ENCODE data around the gene CDC42BPG.

The CDC42BPG gene

GRCh38 chr11:64844330-64845128 is at the start of gene CDC42BPG:
TSS of gene CDC42BPG (minus strand) at chr11:64844653. CDS start at chr11:64844569, 84 bp downstream.
- no peak within 1 kb of the TSS for H3K4me3 ChIP-seq (ENCODE audit: low read depth, low read length)
- peak; percentile 46 for TF ChIP-seq CTCF (IDR thresholded peaks at IDR 0.05; ENCODE audit: low read depth, low read length)

GRCh38 chr11:64893194-64894069 is 49.0 kb upstream of the CDC42BPG start:
- no peak for TF ChIP-seq CTCF (IDR thresholded peaks at IDR 0.05; ENCODE audit: low read depth, low read length)
- no peak overlapping the region for H3K4me3 ChIP-seq (ENCODE audit: low read depth, low read length)

- no peak overlapping the region for H3K4me3 ChIP-seq (ENCODE audit: low read depth, low read length)
- TF ChIP-seq CTCF (IDR thresholded peaks at IDR 0.05; ENCODE audit: low read depth, low read length): no peak
Measured at GRCh38 chr11:64892838-64893193, 48.4 kb upstream of the CDC42BPG start.

GRCh38 chr11:64892411-64892831 is 48.0 kb upstream of the CDC42BPG start:
- H3K4me3 ChIP-seq (ENCODE audit: low read depth, low read length): no peak overlapping the region

GRCh38 chr11:64891880-64892279 is 47.4 kb upstream of the CDC42BPG start:
- no peak overlapping the region for H3K4me3 ChIP-seq (ENCODE audit: low read depth, low read length)
- no peak for TF ChIP-seq CTCF (IDR thresholded peaks at IDR 0.05; ENCODE audit: low read depth, low read length)

More at GRCh38 chr11:64892411-64892831, 48.0 kb upstream of the CDC42BPG start:
- no peak for TF ChIP-seq CTCF (IDR thresholded peaks at IDR 0.05; ENCODE audit: low read depth, low read length)

GRCh38 chr11:64891215-64891848 is 46.9 kb upstream of the CDC42BPG start:
- H3K4me3 ChIP-seq (ENCODE audit: low read depth, low read length): no peak overlapping the region
- TF ChIP-seq CTCF (IDR thresholded peaks at IDR 0.05; ENCODE audit: low read depth, low read length): no peak

Measured in WI38 (cell line).